GM21360 (cell line): Measurements from ENCODE around the gene NXPH4.

Experiments
- ATAC-seq: cut with Tn5 transposase; IDR thresholded peaks from one replicate; pipeline ENCODE4 v1.9.1; 2021; ENCODE audit warnings: mild to moderate bottlenecking, moderate library complexity; ENCODE audit not compliant: unreplicated experiment

Gene NXPH4

GRCh38 chr12:57268264-57268663, 51.7 kb downstream of the NXPH4 start:
- ATAC-seq, result no peak

GRCh38 chr12:57270966-57271470, 54.4 kb downstream of the NXPH4 start:
- ATAC-seq, result no peak

GRCh38 chr12:57272337-57273151, 56.0 kb downstream of the NXPH4 start:
- no peak for ATAC-seq

- ATAC-seq, result no peak
Measured at GRCh38 chr12:57273516-57273915, 56.9 kb downstream of the NXPH4 start.
